HG02759 (cell line): Measurements from ENCODE around the gene ITPKA.

Experiments
- ATAC-seq: cut with Tn5 transposase; IDR thresholded peaks from one replicate; pipeline ENCODE4 v1.9.1; 2021; ENCODE audit warnings: mild to moderate bottlenecking, moderate library complexity; ENCODE audit not compliant: unreplicated experiment

Gene ITPKA

DNA sequence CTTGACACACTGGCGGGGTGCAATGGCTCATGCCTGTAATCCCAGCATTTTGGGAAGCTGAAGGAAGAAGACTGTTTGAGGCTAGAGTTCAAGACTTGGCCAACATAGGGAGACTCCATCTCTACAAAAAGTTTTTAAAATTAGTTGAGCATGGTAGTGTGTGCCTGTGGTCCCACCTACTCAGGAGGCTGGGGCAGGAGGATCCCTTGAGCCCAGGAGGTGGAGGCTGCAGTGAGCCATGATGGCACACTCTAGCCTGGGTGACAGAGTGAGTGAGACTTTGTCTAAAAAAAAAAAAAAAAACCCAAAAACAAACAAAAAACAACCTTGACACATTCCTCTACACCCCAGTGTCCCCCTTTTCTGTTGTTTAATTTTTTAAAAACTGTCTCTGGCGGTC lies 4.0 kb upstream of the ITPKA start:
- ATAC-seq: no peak

GRCh38 chr15:41490355-41490754 lies 3.3 kb upstream of the ITPKA start:
- no peak for ATAC-seq

GRCh38 chr15:41491889-41492288 lies 1.8 kb upstream of the ITPKA start:
- no peak for ATAC-seq

- ATAC-seq: no peak
Observed at GRCh38 chr15:41492597-41493204, 973 bp upstream of the ITPKA start.

DNA sequence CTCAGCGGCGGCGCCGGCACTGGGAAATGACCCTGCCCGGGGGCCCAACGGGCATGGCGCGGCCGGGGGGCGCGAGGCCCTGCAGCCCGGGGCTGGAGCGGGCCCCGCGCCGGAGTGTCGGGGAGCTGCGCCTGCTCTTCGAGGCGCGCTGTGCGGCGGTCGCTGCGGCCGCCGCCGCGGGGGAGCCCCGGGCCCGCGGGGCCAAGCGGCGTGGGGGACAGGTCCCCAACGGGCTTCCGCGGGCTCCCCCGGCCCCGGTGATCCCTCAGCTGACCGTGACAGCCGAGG lies 172 bp downstream of the ITPKA start:
- ATAC-seq: peak; percentile 26

DNA sequence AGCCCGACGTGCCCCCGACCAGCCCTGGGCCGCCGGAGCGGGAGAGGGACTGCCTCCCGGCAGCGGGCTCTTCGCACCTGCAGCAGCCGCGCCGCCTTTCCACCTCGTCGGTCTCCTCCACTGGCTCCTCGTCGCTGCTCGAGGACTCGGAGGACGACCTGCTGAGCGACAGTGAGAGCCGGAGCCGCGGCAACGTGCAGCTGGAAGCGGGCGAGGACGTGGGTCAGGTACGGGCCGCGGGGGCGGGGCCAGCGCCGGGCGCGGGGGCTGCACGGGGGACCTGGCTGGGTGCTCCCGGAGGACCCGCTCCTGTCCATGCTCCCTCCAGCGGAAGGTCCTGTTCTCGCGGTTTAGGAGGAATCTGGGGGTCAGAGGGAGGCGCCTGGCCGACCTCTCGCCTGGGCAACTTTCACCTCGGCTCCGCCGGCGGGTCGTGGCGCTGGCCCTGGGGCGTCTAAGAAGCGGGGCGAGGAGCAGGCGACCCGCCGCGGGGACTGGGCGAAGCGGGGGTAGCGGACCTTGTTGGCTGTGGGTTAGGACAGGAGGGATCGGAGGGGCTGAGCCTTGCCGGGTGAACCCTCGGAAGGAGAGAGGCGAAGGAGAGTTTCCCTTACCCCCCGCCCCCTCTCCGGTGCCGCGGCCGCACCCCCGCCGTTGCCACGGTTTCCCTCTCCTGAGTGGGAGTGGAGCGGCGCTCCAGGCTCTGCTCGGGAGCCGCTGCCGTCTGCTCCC lies 682 bp downstream of the ITPKA start:
- ATAC-seq: peak; percentile 20

- no peak for ATAC-seq
Observed at GRCh38 chr15:41494922-41495735, 1.5 kb downstream of the ITPKA start.

- no peak for ATAC-seq
Observed at GRCh38 chr15:41495736-41496599, 2.3 kb downstream of the ITPKA start.

DNA sequence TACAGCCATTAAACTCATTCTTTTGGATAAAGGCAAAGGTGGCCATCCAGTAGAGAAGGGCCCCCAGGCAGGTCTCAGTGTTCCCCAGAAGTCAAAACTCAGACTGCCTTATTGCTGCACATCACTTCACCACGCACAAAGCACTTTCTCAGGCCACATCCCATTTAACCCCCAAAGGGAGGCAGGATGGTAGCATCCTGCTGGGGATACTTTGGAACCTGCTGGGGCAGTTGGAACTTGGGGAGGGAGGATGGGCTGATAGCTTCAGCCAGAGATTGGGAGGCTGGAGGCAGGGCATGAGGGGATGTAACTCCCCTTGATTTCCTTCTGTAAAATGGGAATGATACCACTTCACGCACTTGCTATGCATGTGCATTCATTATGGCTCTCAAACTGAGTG lies 5.0 kb downstream of the ITPKA start:
- ATAC-seq: no peak

- ATAC-seq: no peak
Observed at GRCh38 chr15:41499109-41499851, 5.6 kb downstream of the ITPKA start.

- peak; percentile 51 for ATAC-seq
Observed at GRCh38 chr15:41501191-41501917, 7.7 kb downstream of the ITPKA start.

DNA sequence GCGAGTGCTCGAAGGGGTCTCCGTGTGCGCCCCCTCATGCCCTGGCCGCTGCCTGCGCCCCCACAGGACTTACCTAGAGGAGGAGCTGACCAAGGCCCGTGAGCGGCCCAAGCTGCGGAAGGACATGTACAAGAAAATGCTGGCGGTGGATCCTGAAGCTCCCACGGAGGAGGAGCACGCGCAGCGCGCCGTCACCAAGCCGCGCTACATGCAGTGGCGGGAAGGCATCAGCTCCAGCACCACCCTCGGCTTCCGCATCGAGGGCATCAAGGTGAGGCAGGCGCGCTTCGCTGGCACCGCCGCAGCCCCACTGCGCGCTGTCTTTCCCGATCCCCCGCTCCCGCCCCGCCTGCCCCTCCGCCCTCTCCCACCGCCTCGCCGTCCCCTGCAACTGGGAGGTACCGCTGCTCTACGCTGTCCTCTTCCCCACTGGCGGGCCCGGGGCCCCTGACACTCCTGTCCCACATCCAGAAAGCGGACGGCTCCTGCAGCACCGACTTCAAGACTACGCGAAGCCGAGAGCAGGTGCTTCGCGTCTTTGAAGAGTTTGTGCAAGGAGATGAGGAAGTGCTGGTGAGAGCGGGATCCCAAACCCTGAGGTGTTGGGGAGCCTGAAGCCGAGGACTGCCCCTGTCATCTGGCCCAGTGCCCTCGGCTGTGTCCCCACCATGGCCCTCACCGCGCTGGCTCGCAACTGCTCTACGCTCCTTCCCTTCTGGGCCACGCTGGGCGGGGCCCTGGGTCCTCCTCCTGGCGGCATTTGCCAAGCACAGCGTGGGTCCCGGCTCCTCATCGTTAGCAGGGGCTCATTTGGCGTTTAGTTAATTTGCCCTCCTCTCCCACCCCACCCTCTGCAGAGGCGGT lies 8.5 kb downstream of the ITPKA start:
- ATAC-seq: no peak

GRCh38 chr15:41502795-41503668 lies 9.4 kb downstream of the ITPKA start:
- no peak for ATAC-seq

DNA sequence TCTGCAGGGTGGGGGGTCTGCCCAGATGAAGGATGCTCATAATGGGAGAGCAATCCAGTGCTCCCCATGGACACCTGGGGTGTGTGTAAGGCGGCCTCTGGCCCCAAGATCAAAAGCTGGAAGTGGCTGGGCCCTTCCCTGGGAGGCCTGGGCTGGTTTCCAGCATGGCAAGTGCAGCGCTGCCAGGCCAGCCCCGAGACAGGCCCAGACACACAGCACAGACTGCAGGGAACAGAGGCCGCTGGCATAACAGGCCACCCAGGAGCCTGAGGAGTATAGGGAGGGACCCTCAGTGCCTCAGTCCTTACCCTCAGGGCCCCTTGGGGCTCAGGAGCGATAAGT lies 10.0 kb downstream of the ITPKA start:
- ATAC-seq: no peak

DNA sequence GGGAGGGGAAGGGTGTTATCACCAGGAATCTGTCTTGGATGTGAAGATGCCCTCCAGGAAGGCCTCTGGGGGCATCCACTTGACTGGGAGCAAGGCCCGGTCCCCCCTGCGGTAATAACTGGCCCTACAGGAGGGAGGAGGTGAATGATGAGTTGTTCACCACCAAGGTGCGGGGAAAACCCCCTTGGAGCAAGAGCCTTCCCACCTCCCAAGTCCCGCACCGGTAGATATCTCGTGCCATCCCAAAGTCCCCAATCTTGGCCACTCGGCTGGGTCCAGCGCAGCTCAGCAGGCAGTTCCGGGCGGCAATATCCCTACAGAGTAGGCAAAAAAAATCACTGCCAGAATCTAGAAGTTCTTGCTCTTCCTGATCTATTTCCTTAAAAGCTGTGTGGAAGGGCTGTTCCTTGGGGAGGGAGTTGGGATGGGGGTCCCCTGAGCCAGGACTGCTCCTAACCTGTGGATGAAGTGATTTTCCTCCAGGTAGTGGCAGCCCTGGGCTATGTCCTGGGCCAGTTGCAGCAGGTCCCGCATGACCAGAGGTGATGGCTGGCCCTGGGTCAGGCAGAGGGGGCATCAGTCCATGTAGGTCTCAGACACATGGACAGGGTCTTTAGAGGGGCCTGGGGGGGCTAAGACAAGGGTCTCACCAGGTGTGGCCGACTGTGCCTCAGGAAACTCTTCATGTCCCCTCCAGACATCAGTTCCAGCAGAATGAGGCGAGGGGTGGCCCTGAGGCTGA lies 11.2 kb downstream of the ITPKA start:
- ATAC-seq: no peak

- no peak for ATAC-seq
Observed at GRCh38 chr15:41505776-41506175, 12.1 kb downstream of the ITPKA start.

DNA sequence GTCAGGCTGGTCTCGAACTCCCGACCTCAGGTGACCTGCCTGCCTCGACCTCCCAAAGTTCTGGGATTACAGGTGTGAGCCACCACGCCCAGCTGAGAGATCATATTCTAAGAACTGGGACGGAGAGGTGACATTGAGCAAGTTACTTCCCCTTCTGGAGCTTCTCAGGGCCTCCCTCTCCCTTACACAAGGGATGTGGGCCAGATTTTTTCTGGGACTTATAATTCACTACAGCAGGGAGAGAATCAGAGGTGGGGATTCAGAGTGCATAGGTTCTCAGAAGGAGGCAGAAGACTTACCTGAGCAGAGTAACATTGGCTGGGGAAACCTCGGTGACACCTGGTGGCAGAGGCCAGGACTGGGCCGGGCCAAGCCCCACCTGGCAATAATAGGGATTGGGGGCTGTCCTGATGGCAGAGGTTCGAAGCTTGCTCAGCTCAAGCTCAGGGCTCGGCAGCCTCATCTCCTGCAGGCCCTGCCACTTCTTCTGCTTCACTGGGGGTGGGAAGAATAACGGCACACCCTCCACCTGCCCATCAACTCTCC lies 13.2 kb downstream of the ITPKA start:
- no peak for ATAC-seq
